ENCODE data around the gene SS18L1. TPM values are rescaled to one million over a fixed set of nuclear protein-coding genes. Genes with fewer than 3 reads are reported as not detected.

SS18L1 gene
- total RNA-seq, 4 donors from 2014 or later = 14.7 to 23.2 (median 22.1) TPM

DNA sequence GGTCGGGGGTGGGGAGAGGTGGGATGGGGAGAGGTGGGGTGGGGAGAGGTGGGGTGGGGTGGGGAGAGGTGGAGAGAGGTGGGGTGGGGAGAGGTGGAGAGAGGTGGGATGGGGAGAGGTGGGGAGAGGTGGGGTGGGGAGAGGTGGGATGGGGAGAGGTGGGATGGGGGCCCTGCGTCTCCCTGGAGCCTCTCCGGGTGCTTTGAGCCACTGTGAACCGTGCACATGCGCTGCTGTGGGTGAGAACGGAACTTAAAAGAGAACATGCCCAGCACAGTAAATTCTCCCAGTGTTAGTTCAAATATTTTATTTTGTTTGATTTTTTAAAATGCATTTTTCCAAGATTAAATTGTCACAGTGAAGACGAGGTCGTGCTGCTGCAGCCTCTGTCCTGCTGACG, 16.7 kb downstream of the SS18L1 start:
- no peaks in the 10 kb centered on the region for H3K9me3 ChIP-seq
- TF ChIP-seq POLR2AphosphoS5 (IDR thresholded peaks at IDR 0.05) = no peak
- no peaks in the 10 kb centered on the region for H3K27me3 ChIP-seq
- in situ Hi-C loops (cut with MboI; ENCODE audit: low pct_ligation_motif_present in 1 of 4, low pct_unique_long_range_greater_than_20kb in 1 of 4, low sequenced_read_pairs in 3 of 4) (no loop called here), intact Hi-C loops (cut with DNase I; ENCODE audit: low total_unique reads) (no loop called here)
- H3K4me1 ChIP-seq = peaks cover 0 to 7% (median 1%) of the 10 kb centered on the region in 4 donors
- WGBS, 2 donors (ENCODE audit: low coverage in 1 of 2) = 90 to 95% methylated on average over 2 to 8 of the region's 9 CpGs
- H3K27ac ChIP-seq = no peak overlapping the region
- no peak for DNase-seq
- H3K36me3 ChIP-seq = peaks cover 0 to 8% (median under 1%) of the 10 kb centered on the region in 4 donors
- H3K4me3 ChIP-seq = no peak overlapping the region

DNA sequence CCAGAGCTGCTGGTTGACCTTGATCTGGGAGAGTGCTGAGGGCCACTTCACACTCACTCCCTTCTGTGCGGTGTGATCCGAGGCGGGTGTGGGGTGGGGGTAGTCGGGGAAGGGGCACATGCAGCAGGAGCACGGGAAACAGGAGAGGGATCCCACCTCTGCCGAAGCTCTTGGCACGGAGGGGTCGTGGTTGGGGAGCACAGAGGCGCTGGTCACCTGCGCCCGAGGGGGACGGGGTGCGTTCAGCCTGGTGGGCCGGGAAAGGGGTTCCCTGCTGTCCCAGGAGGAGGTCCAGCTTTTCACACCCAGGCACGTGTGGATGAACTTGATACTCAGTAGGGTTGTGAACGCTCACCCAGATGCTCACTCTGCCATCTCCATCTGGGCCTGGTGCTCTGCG, 17.3 kb downstream of the SS18L1 start:
- peaks cover 0 to 11% (median 2%) of the 10 kb centered on the region in 4 donors for H3K36me3 ChIP-seq
- no peak overlapping the region for H3K27ac ChIP-seq
- intact Hi-C loops (cut with DNase I; ENCODE audit: low total_unique reads) = no loop called here
- in situ Hi-C loops (cut with MboI; ENCODE audit: low pct_ligation_motif_present in 1 of 4, low pct_unique_long_range_greater_than_20kb in 1 of 4, low sequenced_read_pairs in 3 of 4) = no loop called here
- no peak for DNase-seq
- no peaks in the 10 kb centered on the region for H3K27me3 ChIP-seq
- 94% methylated on average over 17 of the region's 17 CpGs; no CpG with 5 or more reads in 1 of the 2 donors for WGBS, 2 donors (ENCODE audit: low coverage in 1 of 2)
- no peak overlapping the region for H3K4me3 ChIP-seq
- no peaks in the 10 kb centered on the region for H3K9me3 ChIP-seq
- peaks cover 0 to 7% (median 1%) of the 10 kb centered on the region in 4 donors for H3K4me1 ChIP-seq
- TF ChIP-seq POLR2A (IDR thresholded peaks at IDR 0.05) (no peak), POLR2AphosphoS5 (IDR thresholded peaks at IDR 0.05) (no peak), EP300 (IDR thresholded peaks at IDR 0.05; ENCODE audit: low read depth) (no peak)
- TF ChIP-seq, protein P1, sequence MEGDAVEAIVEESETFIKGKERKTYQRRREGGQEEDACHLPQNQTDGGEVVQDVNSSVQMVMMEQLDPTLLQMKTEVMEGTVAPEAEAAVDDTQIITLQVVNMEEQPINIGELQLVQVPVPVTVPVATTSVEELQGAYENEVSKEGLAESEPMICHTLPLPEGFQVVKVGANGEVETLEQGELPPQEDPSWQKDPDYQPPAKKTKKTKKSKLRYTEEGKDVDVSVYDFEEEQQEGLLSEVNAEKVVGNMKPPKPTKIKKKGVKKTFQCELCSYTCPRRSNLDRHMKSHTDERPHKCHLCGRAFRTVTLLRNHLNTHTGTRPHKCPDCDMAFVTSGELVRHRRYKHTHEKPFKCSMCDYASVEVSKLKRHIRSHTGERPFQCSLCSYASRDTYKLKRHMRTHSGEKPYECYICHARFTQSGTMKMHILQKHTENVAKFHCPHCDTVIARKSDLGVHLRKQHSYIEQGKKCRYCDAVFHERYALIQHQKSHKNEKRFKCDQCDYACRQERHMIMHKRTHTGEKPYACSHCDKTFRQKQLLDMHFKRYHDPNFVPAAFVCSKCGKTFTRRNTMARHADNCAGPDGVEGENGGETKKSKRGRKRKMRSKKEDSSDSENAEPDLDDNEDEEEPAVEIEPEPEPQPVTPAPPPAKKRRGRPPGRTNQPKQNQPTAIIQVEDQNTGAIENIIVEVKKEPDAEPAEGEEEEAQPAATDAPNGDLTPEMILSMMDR (IDR thresholded peaks at IDR 0.05) = no peak

DNA sequence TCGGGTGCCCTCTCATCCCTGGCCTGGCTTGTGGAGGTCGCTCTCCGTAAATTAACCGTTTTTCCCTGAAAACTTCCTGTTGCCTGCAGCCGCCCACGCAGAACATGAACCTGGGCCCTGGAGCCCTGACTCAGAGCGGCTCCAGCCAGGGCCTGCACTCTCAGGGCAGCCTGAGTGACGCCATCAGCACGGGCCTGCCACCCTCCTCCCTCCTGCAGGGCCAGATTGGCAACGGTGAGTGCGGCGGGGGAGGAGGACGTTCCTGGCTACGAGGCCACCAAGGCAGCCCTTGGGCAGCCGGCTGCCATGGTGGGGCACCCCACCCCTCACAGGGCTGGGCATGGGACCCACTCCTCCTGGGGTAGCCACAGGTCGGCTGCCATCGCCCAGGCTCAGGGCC, 17.8 kb downstream of the SS18L1 start:
- no peaks in the 10 kb centered on the region for H3K27me3 ChIP-seq
- in situ Hi-C loops (cut with MboI; ENCODE audit: low pct_ligation_motif_present in 1 of 4, low pct_unique_long_range_greater_than_20kb in 1 of 4, low sequenced_read_pairs in 3 of 4) (no loop called here), intact Hi-C loops (cut with DNase I; ENCODE audit: low total_unique reads) (no loop called here)
- TF ChIP-seq, protein P1 (IDR thresholded peaks at IDR 0.05) = no peak
- no peak for TF ChIP-seq EP300 (IDR thresholded peaks at IDR 0.05; ENCODE audit: low read depth)
- no peak for TF ChIP-seq POLR2AphosphoS5 (IDR thresholded peaks at IDR 0.05)
- no peak for TF ChIP-seq POLR2A (IDR thresholded peaks at IDR 0.05)
- 90% methylated on average over 17 of the region's 17 CpGs; no CpG with 5 or more reads in 1 of the 2 donors for WGBS, 2 donors (ENCODE audit: low coverage in 1 of 2)
- H3K4me3 ChIP-seq = no peak overlapping the region
- peaks cover 0 to 16% (median 2%) of the 10 kb centered on the region in 4 donors for H3K36me3 ChIP-seq
- no peak for DNase-seq
- H3K4me1 ChIP-seq = peaks cover 0 to 7% (median 1%) of the 10 kb centered on the region in 4 donors
- H3K9me3 ChIP-seq = no peaks in the 10 kb centered on the region
- no peak overlapping the region for H3K27ac ChIP-seq

DNA sequence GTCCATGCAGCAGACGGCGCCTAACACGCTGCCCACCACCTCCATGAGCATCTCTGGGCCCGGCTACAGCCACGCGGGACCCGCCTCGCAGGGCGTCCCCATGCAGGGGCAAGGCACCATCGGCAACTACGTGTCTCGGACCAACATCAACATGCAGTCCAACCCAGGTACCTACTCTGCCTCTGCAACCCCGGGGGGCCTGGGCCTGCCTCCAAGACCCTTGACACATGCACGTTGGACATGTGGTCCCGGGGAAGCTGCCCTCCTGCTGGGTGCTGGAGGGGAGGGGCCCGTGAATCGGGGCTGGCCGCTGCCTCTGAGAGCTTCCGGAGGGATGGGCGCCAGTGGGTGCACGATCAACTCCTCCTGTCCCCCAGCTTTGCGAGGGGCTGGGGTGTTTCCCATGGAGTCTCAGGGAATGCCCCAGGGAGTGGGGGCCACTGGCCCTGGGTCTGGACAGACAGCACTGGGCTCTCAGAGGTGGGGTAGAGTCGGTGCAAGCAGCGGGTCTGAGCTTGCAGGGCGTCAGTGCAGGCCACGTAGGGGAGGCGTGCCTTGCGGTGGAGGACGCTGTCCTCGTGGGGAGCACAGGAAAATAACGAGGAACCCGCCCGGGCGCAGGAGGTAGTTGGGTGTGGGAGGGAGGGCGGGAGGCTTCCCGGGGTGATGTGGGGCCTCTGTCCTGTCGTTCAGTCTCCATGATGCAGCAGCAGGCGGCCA, 19.4 kb downstream of the SS18L1 start:
- TF ChIP-seq EP300 (IDR thresholded peaks at IDR 0.05; ENCODE audit: low read depth) (no peak), POLR2AphosphoS5 (IDR thresholded peaks at IDR 0.05) (no peak), POLR2A (IDR thresholded peaks at IDR 0.05) (no peak)
- TF ChIP-seq, protein P1 (IDR thresholded peaks at IDR 0.05) = no peak
- H3K27ac ChIP-seq = no peak overlapping the region
- in situ Hi-C loops (cut with MboI; ENCODE audit: low pct_ligation_motif_present in 1 of 4, low pct_unique_long_range_greater_than_20kb in 1 of 4, low sequenced_read_pairs in 3 of 4) (no loop called here), intact Hi-C loops (cut with DNase I; ENCODE audit: low total_unique reads) (no loop called here)
- H3K9me3 ChIP-seq = no peaks in the 10 kb centered on the region
- no peaks in the 10 kb centered on the region for H3K4me1 ChIP-seq
- DNase-seq = no peak
- H3K36me3 ChIP-seq = peaks cover 0 to 16% (median 2%) of the 10 kb centered on the region in 4 donors
- WGBS, 2 donors (ENCODE audit: low coverage in 1 of 2) = 96% methylated on average over 35 of the region's 38 CpGs; no CpG with 5 or more reads in 1 of the 2 donors
- H3K27me3 ChIP-seq = no peaks in the 10 kb centered on the region
- H3K4me3 ChIP-seq = no peak overlapping the region
